Measurements from ENCODE around the gene TEFM. TPM values are rescaled to one million over a fixed set of nuclear protein-coding genes. Genes with fewer than 3 reads are reported as not detected.

The TEFM gene
- total RNA-seq, 1 donor from 2014 or later, result 15.0 TPM

DNA sequence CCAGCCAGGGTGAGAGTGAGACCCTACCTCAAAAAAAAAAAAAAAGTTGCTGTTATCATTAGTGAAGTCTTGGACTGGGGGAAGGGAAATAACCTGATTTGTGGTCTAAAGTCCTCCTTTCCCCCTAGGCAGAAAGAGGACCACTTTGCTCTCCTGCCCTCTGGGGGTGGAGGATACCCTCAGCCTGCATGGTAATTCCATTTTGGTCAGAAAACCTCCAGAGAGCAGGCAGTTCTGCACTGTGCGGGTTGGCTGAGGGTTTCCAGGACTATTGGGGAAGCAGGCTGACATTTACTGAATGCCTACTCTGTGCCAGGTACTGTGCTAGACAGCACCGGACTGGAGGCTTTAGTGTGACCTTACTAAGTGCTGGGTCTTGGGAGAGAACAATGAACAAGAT, 18.3 kb upstream of the TEFM start:
- no peaks in the 10 kb centered on the region for H3K9me3 Mint-ChIP-seq
- peaks cover 21% of the 10 kb centered on the region for H3K4me1 Mint-ChIP-seq
- DNase-seq (ENCODE audit: low read depth, low spot score), result no peak
- TF ChIP-seq, protein P1, sequence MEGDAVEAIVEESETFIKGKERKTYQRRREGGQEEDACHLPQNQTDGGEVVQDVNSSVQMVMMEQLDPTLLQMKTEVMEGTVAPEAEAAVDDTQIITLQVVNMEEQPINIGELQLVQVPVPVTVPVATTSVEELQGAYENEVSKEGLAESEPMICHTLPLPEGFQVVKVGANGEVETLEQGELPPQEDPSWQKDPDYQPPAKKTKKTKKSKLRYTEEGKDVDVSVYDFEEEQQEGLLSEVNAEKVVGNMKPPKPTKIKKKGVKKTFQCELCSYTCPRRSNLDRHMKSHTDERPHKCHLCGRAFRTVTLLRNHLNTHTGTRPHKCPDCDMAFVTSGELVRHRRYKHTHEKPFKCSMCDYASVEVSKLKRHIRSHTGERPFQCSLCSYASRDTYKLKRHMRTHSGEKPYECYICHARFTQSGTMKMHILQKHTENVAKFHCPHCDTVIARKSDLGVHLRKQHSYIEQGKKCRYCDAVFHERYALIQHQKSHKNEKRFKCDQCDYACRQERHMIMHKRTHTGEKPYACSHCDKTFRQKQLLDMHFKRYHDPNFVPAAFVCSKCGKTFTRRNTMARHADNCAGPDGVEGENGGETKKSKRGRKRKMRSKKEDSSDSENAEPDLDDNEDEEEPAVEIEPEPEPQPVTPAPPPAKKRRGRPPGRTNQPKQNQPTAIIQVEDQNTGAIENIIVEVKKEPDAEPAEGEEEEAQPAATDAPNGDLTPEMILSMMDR (conservative IDR thresholded peaks at IDR 0.05), result no peak
- H3K36me3 Mint-ChIP-seq (ENCODE audit: low read depth), result no peaks in the 10 kb centered on the region
- no peak overlapping the region for H3K27ac Mint-ChIP-seq (ENCODE audit: unreplicated experiment)
- peaks cover 75% of the 10 kb centered on the region for H3K27me3 Mint-ChIP-seq (ENCODE audit: low read depth)
- H3K4me3 Mint-ChIP-seq, result no peak overlapping the region

DNA sequence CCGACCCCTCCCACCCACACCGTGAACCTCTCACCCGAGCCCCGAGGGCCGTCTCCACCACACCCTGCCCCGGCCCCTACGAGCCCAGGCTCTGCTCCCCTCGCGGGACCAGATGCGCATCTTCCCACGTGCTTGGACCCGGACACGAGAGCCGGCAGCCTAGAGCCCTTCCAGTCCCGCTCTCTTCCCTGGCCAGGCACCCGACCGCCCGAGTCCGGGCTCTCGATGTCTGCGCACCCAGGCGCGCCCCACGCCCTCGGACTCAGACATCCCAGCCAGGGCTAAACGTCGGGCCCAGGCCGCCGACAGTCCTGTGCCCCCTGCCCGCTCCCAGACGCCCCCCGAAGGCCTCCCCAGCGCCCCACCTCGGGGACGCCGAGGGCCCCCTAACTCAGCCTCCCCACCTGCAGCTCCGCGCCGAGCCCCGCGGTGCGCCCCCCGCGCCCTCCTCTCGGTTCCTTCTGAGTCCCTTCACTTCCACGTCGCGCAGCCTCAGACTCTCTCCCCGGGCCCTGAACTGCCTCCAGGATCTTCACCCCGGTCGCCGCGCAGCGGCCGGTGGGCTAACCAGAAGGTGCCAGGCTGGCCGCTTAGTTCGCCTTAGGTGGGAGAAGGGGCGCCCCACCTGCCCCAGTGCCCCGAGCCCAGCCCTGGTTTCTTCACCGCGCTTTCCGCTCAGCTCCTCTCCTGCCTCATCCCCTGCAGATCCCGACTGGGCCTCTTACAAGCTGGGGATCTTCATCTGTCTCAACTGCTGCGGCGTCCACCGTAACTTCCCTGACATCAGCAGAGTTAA, 16.4 kb upstream of the TEFM start:
- Mint-ChIP-seq H3K4me1 (peaks cover 21% of the 10 kb centered on the region), H3K4me3 (peak overlapping the region; percentile 75), H3K36me3 (ENCODE audit: low read depth) (no peaks in the 10 kb centered on the region), H3K27ac (ENCODE audit: unreplicated experiment) (no peak overlapping the region), H3K9me3 (no peaks in the 10 kb centered on the region), H3K27me3 (ENCODE audit: low read depth) (peaks cover 85% of the 10 kb centered on the region)
- TF ChIP-seq, protein P1 (conservative IDR thresholded peaks at IDR 0.05), result no peak
- DNase-seq (ENCODE audit: low read depth, low spot score), result no peak

DNA sequence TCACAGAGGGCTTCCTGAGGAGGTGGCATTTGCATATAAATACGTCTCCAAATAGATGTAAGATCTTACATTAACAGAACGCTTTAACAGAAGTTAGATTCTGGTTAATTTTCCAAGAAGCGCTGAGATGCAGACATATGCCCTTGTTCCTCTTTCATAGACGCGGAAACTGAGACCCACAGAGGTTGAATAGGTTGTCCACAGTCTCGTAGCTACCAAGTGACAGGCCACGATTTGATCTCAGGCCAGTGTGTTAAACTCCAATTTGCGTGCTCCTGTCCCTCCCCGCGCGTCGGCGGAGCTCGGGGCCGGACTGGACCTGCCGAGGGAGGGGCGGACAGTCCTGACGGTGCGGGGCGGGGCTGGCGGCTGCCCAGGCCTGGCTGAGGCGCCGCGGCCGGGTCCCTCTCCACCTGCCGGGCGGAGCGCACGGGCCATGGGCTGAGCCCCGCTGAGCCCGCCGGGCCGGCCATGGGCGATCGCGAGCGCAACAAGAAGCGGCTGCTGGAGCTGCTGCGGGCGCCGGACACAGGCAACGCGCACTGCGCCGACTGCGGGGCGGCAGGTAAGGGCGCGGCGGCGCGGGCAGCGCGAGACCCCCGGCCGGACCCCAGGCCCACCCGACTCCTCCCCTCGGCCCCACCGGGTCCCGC, 15.6 kb upstream of the TEFM start, which contains the start of gene ADAP2:
Gene ADAP2 (plus strand): TSS at position 402 of the 653 bp plus-strand sequence. CDS start 70 bp downstream, at position 472.
- peaks cover 80% of the 10 kb centered on the region for H3K27me3 Mint-ChIP-seq (ENCODE audit: low read depth)
- H3K36me3 Mint-ChIP-seq (ENCODE audit: low read depth), result no peaks in the 10 kb centered on the region
- H3K4me1 Mint-ChIP-seq, result peaks cover 21% of the 10 kb centered on the region
- H3K27ac Mint-ChIP-seq (ENCODE audit: unreplicated experiment), result no peak within 1 kb of the TSS
- no peaks in the 10 kb centered on the region for H3K9me3 Mint-ChIP-seq
- peak; percentile 8 for DNase-seq (ENCODE audit: low read depth, low spot score)
- TF ChIP-seq, protein P1 (conservative IDR thresholded peaks at IDR 0.05), result no peak
- H3K4me3 Mint-ChIP-seq, result peak within 1 kb of the TSS; percentile 75

DNA sequence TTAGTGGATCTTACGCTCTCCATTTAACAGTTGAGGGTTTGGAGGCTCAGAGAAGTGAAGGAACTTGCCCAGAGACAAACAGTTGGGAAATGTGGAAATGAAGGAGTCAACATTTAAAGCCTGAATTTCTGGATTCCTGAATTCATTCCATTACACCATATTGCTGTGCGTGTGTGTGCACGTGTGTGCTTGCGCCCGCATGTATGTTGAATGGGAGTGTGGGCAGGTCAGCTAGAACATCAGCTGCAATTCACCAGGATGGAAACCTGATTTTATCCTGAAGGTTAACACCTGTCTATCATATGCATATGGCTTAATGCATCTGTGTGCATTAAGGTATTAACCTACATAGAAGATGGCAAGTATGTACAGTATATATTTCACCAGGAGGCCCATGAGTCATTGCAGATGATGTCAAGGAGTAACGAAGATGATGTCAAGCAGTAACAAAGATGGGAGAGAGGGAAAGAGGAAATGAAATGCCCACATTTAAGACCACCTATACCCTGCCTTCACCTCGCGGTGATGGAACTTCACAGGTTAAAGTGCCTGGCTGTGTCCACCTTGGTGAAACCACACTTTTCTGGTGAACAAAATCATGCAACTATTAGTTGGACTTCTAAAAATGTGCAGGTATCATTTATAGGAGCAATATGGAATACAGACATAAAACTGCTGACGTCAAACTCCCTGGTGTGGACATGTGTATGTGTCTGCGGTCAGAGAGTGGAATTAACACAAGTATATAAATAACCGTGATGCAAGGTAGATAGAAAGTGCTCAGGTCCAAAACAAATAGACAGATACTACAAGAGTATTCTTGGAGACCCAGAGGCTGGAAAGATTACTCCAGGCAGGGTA, 14.9 kb upstream of the TEFM start:
- Mint-ChIP-seq H3K4me3 (peak overlapping the region; percentile 34), H3K4me1 (peaks cover 21% of the 10 kb centered on the region), H3K27ac (ENCODE audit: unreplicated experiment) (no peak overlapping the region), H3K9me3 (no peaks in the 10 kb centered on the region), H3K36me3 (ENCODE audit: low read depth) (no peaks in the 10 kb centered on the region), H3K27me3 (ENCODE audit: low read depth) (peaks cover 76% of the 10 kb centered on the region)
- no peak for DNase-seq (ENCODE audit: low read depth, low spot score)
- TF ChIP-seq, protein P1 (conservative IDR thresholded peaks at IDR 0.05), result no peak

DNA sequence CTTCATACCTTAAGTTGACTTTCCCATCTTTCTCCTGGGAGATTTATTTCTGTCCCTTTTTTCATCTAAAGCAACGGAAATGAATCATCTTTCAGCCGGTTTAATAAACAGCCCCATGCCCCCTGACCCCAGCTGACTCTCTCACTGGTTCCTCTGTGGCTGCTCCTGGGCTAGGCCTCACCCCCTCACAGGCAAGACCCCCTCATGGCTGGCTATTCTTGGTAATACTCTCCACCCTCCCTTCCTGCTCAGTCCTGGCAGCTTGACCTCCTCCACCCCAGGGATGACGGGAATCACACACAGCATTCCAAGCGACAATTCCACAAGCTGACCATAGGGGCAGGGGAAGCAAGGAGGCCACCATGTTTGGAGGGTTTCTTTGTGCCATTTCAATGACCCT, 14.2 kb upstream of the TEFM start:
- Mint-ChIP-seq H3K9me3 (no peaks in the 10 kb centered on the region), H3K27ac (ENCODE audit: unreplicated experiment) (no peak overlapping the region), H3K36me3 (ENCODE audit: low read depth) (no peaks in the 10 kb centered on the region), H3K4me3 (peak overlapping the region; percentile 21), H3K4me1 (peaks cover 21% of the 10 kb centered on the region), H3K27me3 (ENCODE audit: low read depth) (peaks cover 74% of the 10 kb centered on the region)
- DNase-seq (ENCODE audit: low read depth, low spot score), result no peak
- TF ChIP-seq, protein P1 (conservative IDR thresholded peaks at IDR 0.05), result no peak

Data from neural crest cell (in vitro differentiated cells).